K562 (cell line): ENCODE measurements around the gene SYT17. TPM values are rescaled to one million over a fixed set of nuclear protein-coding genes. Genes with fewer than 3 reads are reported as not detected.

Experiments
- ATAC-seq: fragments of 200-7000 bp; cut with Tn5 transposase; 3 replicates; pipeline ENCODE4 v1.9.1; 2020; ENCODE audit warnings: moderate library complexity
- BruUV-seq: library from RNA; stranded (reverse); fragments of 400-500 nt; replicated peaks from 2 replicates; lab custom pipeline; 2021; lab: Mats Ljungman, UMichigan
- CTCF ChIA-PET: fragments of 300-600 bp; formaldehyde crosslinking; extraction: SDS; loops from one replicate; lab custom pipeline; 2021; ENCODE audit warnings: low intra/inter-chr PET ratio; lab: Yijun Ruan, JAX
- POLR2A ChIA-PET: fragments of 300-600, 350-650 bp; sonication (Branson Sonifier 250); formaldehyde crosslinking; extraction: SDS; loops from one replicate; lab custom pipeline; 2021; ENCODE audit warnings: antibody characterized with exemption, inconsistent platforms; lab: Yijun Ruan, JAX
- DNase-seq, 4 experiments: peaks; one replicate each; pipeline versions ENCODE4 v3.0.0 to v3.0.0-alpha.2; 2011 to 2018; ENCODE audit warnings: low spot score in 3 of 4, mixed read lengths in 3 of 4; ENCODE audit errors: extremely low read depth in 1 of 4
- FAIRE-seq: peaks from 2 replicates; lab custom pipeline; 2011; peaks lifted over from hg19 to GRCh38; lab: Jason Lieb, UNC
- H2AFZ ChIP-seq: 2 replicates; pipeline ENCODE4 v1.6.0; 2011; ENCODE audit warnings: low read depth, low read length, control low read depth, inconsistent platforms
- H3K27ac ChIP-seq: fragments of 200-600 bp; 3 replicates; pipeline ENCODE4 v1.8.0; 2011; ENCODE audit warnings: low read depth, mild to moderate bottlenecking, control low read depth, inconsistent platforms, low read length, moderate library complexity, mixed read lengths; ENCODE audit errors: extremely low read depth
- H3K27me3 ChIP-seq, 2 experiments: fragments of 300-600 bp in 1 of 2; 2 replicates in 1 of 2; 3 replicates in 1 of 2; pipeline versions ENCODE4 v1.6.0 to v1.8.0; 2011; ENCODE audit warnings: inconsistent platforms in 2 of 2, low read length in 2 of 2, mild to moderate bottlenecking in 1 of 2, mixed read lengths in 1 of 2, moderate library complexity in 1 of 2; ENCODE audit not compliant: control insufficient read depth in 2 of 2, insufficient read depth in 2 of 2
- H3K36me3 ChIP-seq: fragments of 300-600 bp; 3 replicates; pipeline ENCODE4 v1.8.0; 2011; ENCODE audit warnings: mild to moderate bottlenecking, low read length, inconsistent platforms; ENCODE audit not compliant: control insufficient read depth, insufficient read depth
- H3K4me1 ChIP-seq, 2 experiments: fragments of 200-600 bp in 1 of 2; replicated peaks in 1 of 2; 2 replicates in 1 of 2; 3 replicates in 1 of 2; pipeline versions ENCODE4 v1.5.1 to v1.8.0; 2011; ENCODE audit warnings: inconsistent platforms in 2 of 2, low read length in 2 of 2, mild to moderate bottlenecking in 1 of 2, mixed read lengths in 1 of 2, moderate library complexity in 1 of 2; ENCODE audit not compliant: control insufficient read depth in 2 of 2, insufficient read depth in 2 of 2
- H3K4me2 ChIP-seq: 2 replicates; pipeline ENCODE4 v1.6.1; 2011; ENCODE audit warnings: low read length, control low read depth, inconsistent platforms, mixed read lengths; ENCODE audit not compliant: insufficient read depth
- H3K4me3 ChIP-seq: fragments of 200-600 bp; sonication (generic), shearing (Covaris generic); 2 replicates; pipeline ENCODE4 v1.5.1; 2016; ENCODE audit warnings: control low read depth, inconsistent platforms
- H3K79me2 ChIP-seq: fragments of 200-600 bp; 3 replicates; pipeline ENCODE4 v1.8.0; 2011; ENCODE audit warnings: low read length, inconsistent platforms; ENCODE audit not compliant: control insufficient read depth, insufficient read depth
- H3K9ac ChIP-seq, 2 experiments: 2 replicates each; pipeline versions ENCODE4 v1.6.0 to v1.6.1; 2011; ENCODE audit warnings: low read depth in 2 of 2, low read length in 2 of 2, control low read depth in 1 of 2, inconsistent platforms in 1 of 2, mild to moderate bottlenecking in 1 of 2, mixed read lengths in 1 of 2; ENCODE audit not compliant: insufficient read depth in 1 of 2
- H3K9me1 ChIP-seq: one replicate; pipeline ENCODE4 v1.6.0; 2011; ENCODE audit warnings: inconsistent platforms, mild to moderate bottlenecking, low read length, moderate library complexity; ENCODE audit not compliant: control insufficient read depth, insufficient read depth
- H3K9me3 ChIP-seq: replicated peaks from 2 replicates; pipeline ENCODE4 v1.5.1; 2011; ENCODE audit warnings: low read depth, low read length, inconsistent platforms; ENCODE audit not compliant: control insufficient read depth, insufficient read depth
- H4K20me1 ChIP-seq: replicated peaks from 2 replicates; pipeline ENCODE4 v1.6.1; 2011; ENCODE audit warnings: low read length, inconsistent platforms, mixed read lengths; ENCODE audit not compliant: control insufficient read depth, insufficient read depth
- ATF2 ChIP-seq: sonication (generic); formaldehyde crosslinking; IDR thresholded peaks from 2 replicates; pipeline ENCODE4 v1.8.1; 2022; ENCODE audit warnings: missing genetic modification reagents
- BCL6 ChIP-seq: fragments of 250-450 bp; sonication (Bioruptor Pico); IDR thresholded peaks from 2 replicates; pipeline ENCODE4 v1.4.0; 2020
- GTF2F1 ChIP-seq: IDR thresholded peaks from 2 replicates; pipeline ENCODE4 v1.6.1; 2011; ENCODE audit warnings: low read depth, low read length, improper control_type of control experiment
- NCOA1 ChIP-seq: fragments of 450-650 bp; IDR thresholded peaks from 2 replicates; pipeline ENCODE4 v1.6.1; 2016; ENCODE audit warnings: low read depth
- NONO ChIP-seq, 2 experiments: fragments of 200-400 bp in 1 of 2; fragments of 450-650 bp in 1 of 2; formaldehyde crosslinking in 1 of 2; IDR thresholded peaks; 2 replicates each; pipeline ENCODE4 v1.6.1; 2017; ENCODE audit warnings: low read depth in 2 of 2, mild to moderate bottlenecking in 2 of 2, moderate library complexity in 2 of 2, low read length in 1 of 2
- PTTG1 ChIP-seq: fragments of 450-650 bp; IDR thresholded peaks from 2 replicates; pipeline ENCODE4 v1.6.1; 2016; ENCODE audit warnings: low read depth, mild to moderate bottlenecking, missing genetic modification characterization, missing compliant biosample characterization
- RNF2 ChIP-seq: sonication (generic); IDR thresholded peaks from 2 replicates; pipeline ENCODE4 v1.6.1; 2016
- ZBTB8A ChIP-seq: fragments of 450-650 bp; IDR thresholded peaks from 2 replicates; pipeline ENCODE4 v1.6.1; 2018; ENCODE audit warnings: mild to moderate bottlenecking, moderate library complexity; ENCODE audit not compliant: partially characterized antibody
- ZFP91 ChIP-seq: sonication (generic); formaldehyde crosslinking; IDR thresholded peaks from 2 replicates; pipeline ENCODE4 v1.8.0; 2022; ENCODE audit warnings: mild to moderate bottlenecking, missing genetic modification reagents
- ZKSCAN1 ChIP-seq: fragments of 150-350 bp; IDR thresholded peaks from 2 replicates; pipeline ENCODE4 v1.6.1; 2016; ENCODE audit warnings: low read depth, low read length
- ZNF354B ChIP-seq: fragments of 250-450 bp; sonication (Bioruptor Pico); IDR thresholded peaks from 2 replicates; pipeline ENCODE4 v1.4.0; 2020
- ZNF436 ChIP-seq: fragments of 250-450, 450-650 bp; sonication (Bioruptor Pico); formaldehyde crosslinking; IDR thresholded peaks from 2 replicates; pipeline ENCODE4 v1.7.0; 2020; ENCODE audit warnings: mild to moderate bottlenecking
- ZNF780A ChIP-seq: fragments of 250-450 bp; sonication (Bioruptor Pico); IDR thresholded peaks from 2 replicates; pipeline ENCODE4 v1.5.0; 2021; ENCODE audit warnings: mild to moderate bottlenecking
- ZSCAN29 ChIP-seq: fragments of 450-650 bp; IDR thresholded peaks from 2 replicates; pipeline ENCODE4 v1.6.1; 2017
- WGBS: fragments of 100-300 bp; shearing (Covaris generic); methylation state at CpG from one replicate; pipeline ENCODE4 v1.1.6; 2016; ENCODE audit warnings: low coverage, mixed read lengths; ENCODE audit not compliant: insufficient coverage; ENCODE audit errors: missing lambda C conversion rate; 5-methylcytosine and 5-hydroxymethylcytosine counted together
- in situ Hi-C: fragments of 300-500 bp; cut with MboI; formaldehyde crosslinking; loops from 4 replicates; pipeline ENCODE4 v1.15.0; 2018; ENCODE audit warnings: inconsistent platforms, mixed read lengths
- intact Hi-C: fragments of 100-400 bp; cut with micrococcal nuclease; formaldehyde crosslinking; loops from 2 replicates; pipeline ENCODE4 v1.14.2; 2022
- polyA plus RNA-seq, 8 experiments: library from polyadenylated mRNA; depleted of rRNA in 4 of 8; stranded (reverse) in 5 of 8; unstranded in 3 of 8; fragments of >200 nt; fragmentation: Nextera tagmentation in 2 of 8; fragmentation: Illumina TruSeq in 1 of 8; extraction: Ambion mirVana in 2 of 8; extraction: Trizol in 1 of 8; gene quantifications; 2 replicates each; pipeline versions ENCODE4 v1.2.1 to v1.2.3, GENCODE V29; 2011 to 2014; ENCODE audit warnings: inconsistent platforms in 1 of 8, missing spikeins in 1 of 8
- total RNA-seq, 7 experiments: library from RNA; depleted of rRNA in 6 of 7; stranded (reverse); fragments of >200 nt in 6 of 7; fragmentation: Illumina TruSeq in 2 of 7; extraction: Trizol in 2 of 7; gene quantifications; 2 replicates each; pipeline versions ENCODE4 v1.2.1 to v1.2.3, GENCODE V29; 2011 to 2021; ENCODE audit warnings: low replicate concordance in 1 of 7

Gene SYT17
- total and polyA plus RNA-seq, 9 of the 15 experiments (the other 6 are each of a cell fraction or from before 2014, with no cell fraction given), result not detected

DNA sequence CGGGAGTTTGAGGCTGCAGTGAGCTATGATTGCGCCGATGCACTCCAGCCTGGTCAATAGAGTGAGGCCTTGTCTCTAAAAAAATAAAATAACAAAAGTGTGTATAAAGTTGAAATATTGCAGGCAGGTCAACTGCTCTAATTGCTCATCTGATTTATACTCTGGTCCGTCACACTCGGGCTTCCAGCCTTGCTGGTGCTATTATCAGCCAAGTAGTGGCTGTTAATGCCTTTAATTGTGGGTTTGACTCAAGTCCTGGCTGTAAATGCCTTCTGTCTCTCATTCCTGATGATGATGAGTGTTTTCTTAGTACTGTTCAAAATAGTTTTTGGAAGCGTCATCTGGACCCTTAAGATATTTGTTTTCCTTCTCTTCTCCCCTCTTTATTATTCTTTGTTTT, 18.4 kb downstream of the SYT17 start:
- no peaks in the 10 kb centered on the region for H3K4me1 ChIP-seq
- no peak for TF ChIP-seq ZFP91
- TF ChIP-seq GTF2F1, result no peak
- no peak for TF ChIP-seq ZKSCAN1
- no peak for TF ChIP-seq ZSCAN29
- no peak for TF ChIP-seq ZNF780A
- TF ChIP-seq ZNF436 (CRISPR knock-in tag), result no peak
- no peak for TF ChIP-seq ZNF354B (CRISPR knock-in tag)
- TF ChIP-seq BCL6, result no peak
- no peak for TF ChIP-seq RNF2
- no peak for TF ChIP-seq NONO (IDR thresholded peaks at IDR 0.05; ENCODE audit: low read depth in 2 of 2, low read length in 1 of 2)
- TF ChIP-seq ATF2 (CRISPR knock-in tag), result no peak
- TF ChIP-seq ZBTB8A, result no peak
- no peak for TF ChIP-seq NCOA1
- no peak for TF ChIP-seq PTTG1 (tag)
- TF ChIP-seq, all 486 proteins: peak for 0
- no peaks in the 10 kb centered on the region for H4K20me1 ChIP-seq
- H3K27ac ChIP-seq, result no peak overlapping the region
- ChIA-PET CTCF (no interaction called here), POLR2A (interaction anchor here (0.7 kb wide), 1 partner anchor 11 kb away, joined by 4 read pairs; no protein-coding TSS in a partner anchor)
- no peaks in the 10 kb centered on the region for H3K79me2 ChIP-seq
- no peaks in the 10 kb centered on the region for H3K36me3 ChIP-seq
- no peak overlapping the region for H2AFZ ChIP-seq
- WGBS, result 19% methylated on average over 6 of the region's 6 CpGs
- no peak overlapping the region for H3K4me2 ChIP-seq
- H3K9me3 ChIP-seq, result no peaks in the 10 kb centered on the region
- peaks cover 24 to 49% of the 10 kb centered on the region in 2 experiments for H3K27me3 ChIP-seq
- H3K9ac ChIP-seq, result no peak overlapping the region
- ATAC-seq (no peak), DNase-seq (no peak), FAIRE-seq (no peak)
- intact Hi-C loops, result no loop called here
- BruUV-seq, result no TSS peak
- no peaks in the 10 kb centered on the region for H3K9me1 ChIP-seq
- in situ Hi-C loops, result no loop called here
- H3K4me3 ChIP-seq, result no peak overlapping the region
